Stimulated activated CD8-positive, alpha-beta memory T cell treated with anti-CD3 and anti-CD28 coated beads, Interleukin-7, amount 100 ng/mL, for 1 hour (primary cell): Measurements from ENCODE around the gene LARP4B.

Source experiments
- DNase-seq, 2 donors: peaks; one replicate each; pipeline ENCODE4 v3.0.0-alpha.2; 2020; ENCODE audit warnings: low read depth in 2 of 2

The LARP4B gene

DNA sequence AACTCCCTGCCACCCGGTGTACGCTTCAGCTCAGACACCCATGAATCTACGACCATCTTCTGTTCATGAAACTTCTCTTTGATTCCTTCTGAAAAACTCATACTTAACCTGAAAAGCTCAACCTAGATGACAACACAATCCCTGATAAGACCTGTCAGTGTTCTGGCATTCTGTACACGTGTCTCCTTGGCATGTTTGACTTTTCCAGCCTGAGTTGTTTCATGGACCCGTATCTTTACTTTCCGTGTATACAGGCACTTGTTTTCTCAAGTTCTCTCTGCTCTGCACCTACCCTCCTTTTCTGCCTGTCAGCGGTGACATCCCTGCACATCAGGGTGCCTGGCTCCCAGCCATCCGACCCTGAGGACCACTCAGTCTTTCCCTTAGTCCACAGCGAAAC lies 103.3 kb downstream of the LARP4B start:
- DNase-seq, result no peak

DNA sequence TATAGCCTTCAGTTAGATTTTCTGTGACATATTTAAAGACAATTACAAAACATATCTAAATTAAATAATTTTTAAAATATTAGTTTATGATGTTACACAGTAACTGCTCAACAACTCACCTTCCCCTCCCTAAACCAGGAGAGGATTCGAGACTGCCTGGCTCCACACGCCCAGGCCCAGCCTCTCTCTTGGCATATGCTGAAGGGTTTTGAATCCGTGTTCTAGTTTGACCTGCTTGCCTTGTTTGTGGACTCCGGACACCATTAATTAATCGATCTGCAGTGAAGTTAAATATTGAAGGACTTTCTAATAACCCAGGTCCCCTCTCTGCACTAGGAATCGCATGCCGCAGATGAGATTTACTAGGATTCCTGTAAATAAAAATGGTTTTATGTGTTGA lies 106.6 kb downstream of the LARP4B start:
- no peak for DNase-seq

- DNase-seq, result no peak
Measured at GRCh38 chr10:824497-824896, 107.0 kb downstream of the LARP4B start.

DNA sequence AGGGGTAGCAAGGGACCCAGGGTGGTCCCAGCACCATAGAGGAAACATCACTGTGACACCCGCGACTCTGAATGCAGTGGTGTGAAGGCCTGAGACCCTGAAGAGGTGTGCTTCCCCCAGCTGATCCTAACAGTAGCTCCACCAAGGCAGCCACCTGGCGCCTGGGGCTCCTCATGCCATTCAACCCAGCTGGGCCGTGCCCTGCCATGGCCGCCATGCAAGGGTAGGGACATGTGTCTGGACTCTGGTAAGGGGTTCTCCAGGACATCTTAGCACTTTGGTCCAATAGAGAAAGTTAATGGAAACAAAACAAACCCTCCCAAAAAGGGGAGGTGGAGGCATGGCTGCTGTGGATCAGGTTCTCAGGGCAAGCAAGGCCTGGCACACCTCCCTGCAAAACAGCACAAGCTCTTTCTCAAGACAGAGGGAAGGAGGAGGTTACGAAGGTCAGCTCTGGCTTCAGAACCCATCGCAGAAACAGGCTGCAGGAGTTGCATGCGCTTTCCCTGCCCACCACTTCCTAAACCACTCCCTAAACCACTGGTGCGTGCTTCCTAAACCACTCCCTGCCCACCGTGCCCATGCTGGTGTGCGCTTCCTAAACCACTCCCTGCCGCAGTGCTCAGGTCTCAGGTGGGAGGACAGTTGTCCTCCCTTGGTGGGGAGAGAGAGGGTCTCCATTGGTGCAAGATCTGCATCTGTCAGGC lies 108.7 kb downstream of the LARP4B start:
- DNase-seq, result no peak

- DNase-seq, result no peak
Measured at GRCh38 chr10:822197-822596, 109.3 kb downstream of the LARP4B start.

- no peak for DNase-seq
Measured at GRCh38 chr10:821322-821721, 110.2 kb downstream of the LARP4B start.

- DNase-seq, result no peak
Measured at GRCh38 chr10:819816-820215, 111.7 kb downstream of the LARP4B start.

DNA sequence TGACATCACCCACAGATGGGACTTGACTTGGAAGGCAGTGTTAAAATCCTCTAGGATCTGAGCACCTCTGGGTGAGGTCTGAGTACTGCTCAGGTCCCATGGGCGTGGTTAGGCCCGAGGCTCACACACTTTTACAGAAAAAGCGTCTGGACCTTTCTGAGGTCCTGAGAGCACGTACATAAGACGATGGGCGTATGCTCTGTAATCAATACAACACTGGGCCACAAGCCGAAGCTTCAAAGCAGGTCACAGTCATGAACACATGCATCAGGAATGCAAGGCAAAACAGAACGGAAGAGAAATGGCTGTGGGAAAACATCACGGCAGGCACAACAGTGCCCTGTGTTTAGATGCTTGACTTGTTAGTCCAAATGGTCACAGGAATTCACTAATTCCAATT lies 112.2 kb downstream of the LARP4B start:
- no peak for DNase-seq

DNA sequence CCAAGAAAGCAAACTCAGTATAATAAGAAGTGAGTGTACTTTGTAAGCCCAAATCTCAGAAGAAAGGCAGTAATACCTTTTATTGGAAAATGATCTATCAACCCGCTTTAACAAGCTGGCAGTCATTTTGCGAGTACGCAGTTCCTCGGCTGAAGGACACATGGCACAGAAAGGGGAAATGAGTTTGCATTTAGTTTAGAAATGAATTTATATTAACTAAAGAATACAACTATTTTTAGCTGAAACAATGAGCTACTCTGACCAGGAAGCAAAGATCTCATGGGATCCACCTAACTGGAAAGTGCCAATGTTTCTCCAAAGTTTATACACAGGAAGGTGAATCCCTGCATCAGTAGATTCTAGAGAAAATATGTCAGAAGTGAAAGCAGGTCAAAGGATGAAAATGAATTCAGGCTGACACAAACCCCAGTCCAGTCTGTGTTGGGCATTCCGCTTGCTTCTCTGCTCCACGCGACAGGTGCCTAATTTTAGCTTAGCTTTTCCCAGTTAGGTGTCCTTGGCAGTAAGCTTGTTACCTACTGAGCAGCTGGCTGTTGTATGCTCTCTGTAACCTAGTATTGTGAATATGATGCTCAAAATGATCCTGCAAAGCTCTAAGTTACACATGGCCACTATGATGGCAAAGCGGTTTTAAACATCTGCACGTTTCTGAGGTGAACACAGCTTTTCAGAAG lies 112.8 kb downstream of the LARP4B start:
- DNase-seq, result no peak

GRCh38 chr10:818010-818409 lies 113.5 kb downstream of the LARP4B start:
- no peak for DNase-seq

DNA sequence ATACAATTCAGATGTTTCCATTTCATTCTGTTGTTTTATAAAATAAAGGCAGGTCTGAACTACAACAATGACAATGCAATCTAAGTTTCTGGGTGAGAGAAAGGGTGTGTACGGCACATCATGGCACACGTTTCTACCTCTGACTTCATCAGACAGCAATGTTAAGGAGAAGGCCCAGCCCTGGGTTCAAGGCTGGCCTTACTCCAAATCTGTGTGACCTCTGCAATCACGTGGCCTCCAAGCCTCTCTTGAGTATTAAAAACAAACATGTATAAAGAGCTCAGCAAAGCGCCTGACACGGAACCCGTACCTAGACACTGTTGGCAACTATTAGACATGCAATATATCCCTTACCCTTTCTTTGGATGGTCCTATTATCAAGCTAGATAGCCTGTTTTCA lies 114.1 kb downstream of the LARP4B start:
- DNase-seq, result no peak

- DNase-seq, result no peak
Measured at GRCh38 chr10:816958-817357, 114.5 kb downstream of the LARP4B start.

DNA sequence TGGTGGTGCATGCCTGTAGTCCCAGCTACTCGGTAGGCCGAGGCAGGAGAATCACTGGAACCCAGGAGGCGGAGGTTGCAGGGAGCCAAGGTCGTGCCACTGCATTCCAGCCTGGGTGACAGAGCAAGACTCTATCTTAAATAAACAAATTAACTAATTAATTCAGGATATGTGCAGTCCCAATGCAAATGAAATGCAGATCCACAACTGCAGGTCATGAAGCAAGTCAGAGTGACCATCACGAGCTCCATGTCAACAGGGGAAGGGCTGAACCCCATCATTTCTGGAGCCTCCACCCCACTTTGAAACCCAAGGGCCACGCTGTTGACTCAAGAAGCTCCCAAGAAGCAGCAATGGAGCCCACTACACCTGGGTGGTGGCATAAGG lies 115.4 kb downstream of the LARP4B start:
- DNase-seq, result no peak

- no peak for DNase-seq
Measured at GRCh38 chr10:815338-816090, 116.0 kb downstream of the LARP4B start.

- no peak for DNase-seq
Measured at GRCh38 chr10:814536-815302, 116.8 kb downstream of the LARP4B start.

DNA sequence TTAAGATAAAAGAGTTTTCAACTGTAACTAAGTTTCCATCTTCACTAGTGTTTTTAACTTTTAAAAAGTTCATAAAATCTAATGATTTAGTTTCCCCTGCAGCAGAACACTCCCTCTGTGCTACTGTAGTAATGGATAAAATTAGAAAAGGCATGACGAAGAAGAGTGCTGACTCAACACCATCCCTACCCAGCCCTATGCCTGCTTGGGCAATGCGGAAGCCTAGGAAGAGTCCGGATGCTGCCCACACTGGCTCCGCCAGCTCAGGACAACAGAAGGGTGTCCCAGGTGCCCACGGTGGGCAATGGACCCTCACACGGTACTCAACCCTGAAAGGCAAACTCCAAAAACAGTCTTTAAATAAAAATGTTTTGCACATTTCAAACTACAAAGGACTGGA lies 118.2 kb downstream of the LARP4B start:
- DNase-seq, result no peak

GRCh38 chr10:812787-813186 lies 118.7 kb downstream of the LARP4B start:
- no peak for DNase-seq

DNA sequence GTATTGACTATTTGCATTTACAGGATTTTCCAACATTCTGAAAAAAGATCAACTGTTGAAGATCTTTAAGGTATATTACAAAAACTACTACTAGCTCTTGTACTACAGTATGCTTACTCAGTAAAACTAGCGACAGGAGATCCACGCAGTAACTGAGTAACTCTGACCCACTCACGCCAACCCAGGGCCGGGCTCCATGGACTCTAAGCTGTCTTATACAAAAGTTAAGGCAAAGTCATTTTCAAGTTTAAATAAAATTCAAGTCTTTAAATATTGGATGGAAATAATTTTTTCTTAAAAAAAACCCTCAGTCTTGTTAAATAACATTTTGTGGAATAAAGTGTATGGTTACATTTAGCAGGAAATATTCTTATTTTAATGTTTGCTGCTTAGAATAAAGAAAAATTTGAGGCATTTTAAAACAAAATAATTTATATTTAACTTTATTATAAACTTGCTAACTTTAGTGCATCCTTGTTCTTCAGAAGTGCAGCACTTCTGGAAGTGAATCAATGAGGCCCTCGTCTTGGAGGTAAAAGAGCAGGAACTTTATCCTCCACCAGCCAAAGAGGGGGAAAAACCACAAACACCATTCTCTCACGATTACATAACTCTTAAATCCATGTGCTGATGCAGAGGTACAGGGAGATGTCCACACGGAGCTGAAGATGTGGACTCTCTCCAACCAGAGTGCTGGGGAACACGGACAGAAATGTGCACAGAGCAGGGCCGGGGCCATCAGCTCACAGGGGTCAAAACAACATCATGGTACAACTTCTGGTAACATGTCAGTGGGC lies 119.9 kb downstream of the LARP4B start:
- DNase-seq, result no peak

GRCh38 chr10:810351-810846 lies 121.1 kb downstream of the LARP4B start:
- DNase-seq, result no peak

GRCh38 chr10:809671-810350 lies 121.7 kb downstream of the LARP4B start:
- no peak for DNase-seq

- DNase-seq, result no peak
Measured at GRCh38 chr10:807958-808353, 123.5 kb downstream of the LARP4B start.
